Smooth muscle cell (in vitro differentiated cells): ENCODE data around the gene EDA. TPM values are rescaled to one million over a fixed set of nuclear protein-coding genes. Genes with fewer than 3 reads are reported as not detected.

Experiments
- DNase-seq: peaks from one replicate; lab custom pipeline; 2025; ENCODE audit not compliant: unreplicated experiment; lab: John Stamatoyannopoulos, UW
- H2AFZ ChIP-seq: fragments of 200-600 bp; sonication (generic); 2 replicates; pipeline ENCODE4 v1.6.0; 2016; ENCODE audit warnings: antibody characterized with exemption, low read depth, mild to moderate bottlenecking
- H3F3A ChIP-seq: fragments of 200-600 bp; sonication (generic); 2 replicates; pipeline ENCODE4 v1.6.0; 2017; ENCODE audit warnings: antibody characterized with exemption, low read depth
- H3K27ac ChIP-seq: fragments of 200-600 bp; sonication (generic); 2 replicates; pipeline ENCODE4 v1.5.1; 2016; ENCODE audit warnings: low read depth, mild to moderate bottlenecking
- H3K27me3 ChIP-seq: fragments of 200-600 bp; sonication (generic); 2 replicates; pipeline ENCODE4 v1.6.1; 2016; ENCODE audit warnings: low read depth, mild to moderate bottlenecking
- H3K36me3 ChIP-seq: fragments of 200-600 bp; sonication (generic); 2 replicates; pipeline ENCODE4 v1.5.1; 2016; ENCODE audit warnings: low read depth
- H3K4me1 ChIP-seq: fragments of 200-600 bp; sonication (generic); 2 replicates; pipeline ENCODE4 v1.5.1; 2016; ENCODE audit warnings: low read depth
- H3K4me2 ChIP-seq: fragments of 200-600 bp; sonication (generic); 2 replicates; pipeline ENCODE4 v1.6.0; 2016; ENCODE audit warnings: mild to moderate bottlenecking
- H3K4me3 ChIP-seq: fragments of 200-600 bp; sonication (generic); 2 replicates; pipeline ENCODE4 v1.5.1; 2016; ENCODE audit warnings: mild to moderate bottlenecking
- H3K79me2 ChIP-seq: fragments of 200-600 bp; sonication (generic); 2 replicates; pipeline ENCODE4 v1.6.0; 2016; ENCODE audit warnings: low read depth, mild to moderate bottlenecking
- H3K9ac ChIP-seq: fragments of 200-600 bp; sonication (generic); 2 replicates; pipeline ENCODE4 v1.6.0; 2016; ENCODE audit warnings: low read depth
- H3K9me3 ChIP-seq: fragments of 200-600 bp; sonication (generic); replicated peaks from 2 replicates; pipeline ENCODE4 v1.5.1; 2016; ENCODE audit warnings: low read depth
- H4K20me1 ChIP-seq: fragments of 200-600 bp; sonication (generic); 2 replicates; pipeline ENCODE4 v1.6.0; 2016; ENCODE audit warnings: low read depth
- WGBS: methylation state at CpG from one replicate; pipeline ENCODE4 v1.1.7; 2016; ENCODE audit warnings: low lambda C conversion rate; 5-methylcytosine and 5-hydroxymethylcytosine counted together
- polyA plus RNA-seq: library from polyadenylated mRNA; unstranded; fragments of >200 nt; fragmentation: Nextera tagmentation; extraction: Ambion mirVana; gene quantifications from 2 replicates; pipeline ENCODE4 v1.2.1, GENCODE V29; 2016
- total RNA-seq: library from RNA; depleted of rRNA; stranded (reverse); fragments of >200 nt; gene quantifications from 2 replicates; pipeline ENCODE4 v1.2.3, GENCODE V29; 2014
- TF ChIP-seq, protein P1 (sequence below): fragments of 200-600 bp; sonication (generic); IDR thresholded peaks from 2 replicates; pipeline ENCODE4 v1.5.1; 2017; ENCODE audit warnings: borderline replicate concordance, mild to moderate bottlenecking, antibody characterized with exemption; ENCODE audit not compliant: insufficient read depth, poor library complexity, severe bottlenecking

The EDA gene
- total and polyA plus RNA-seq, 2 experiments from 2014 or later = 2.0 TPM; not detected in 1

DNA sequence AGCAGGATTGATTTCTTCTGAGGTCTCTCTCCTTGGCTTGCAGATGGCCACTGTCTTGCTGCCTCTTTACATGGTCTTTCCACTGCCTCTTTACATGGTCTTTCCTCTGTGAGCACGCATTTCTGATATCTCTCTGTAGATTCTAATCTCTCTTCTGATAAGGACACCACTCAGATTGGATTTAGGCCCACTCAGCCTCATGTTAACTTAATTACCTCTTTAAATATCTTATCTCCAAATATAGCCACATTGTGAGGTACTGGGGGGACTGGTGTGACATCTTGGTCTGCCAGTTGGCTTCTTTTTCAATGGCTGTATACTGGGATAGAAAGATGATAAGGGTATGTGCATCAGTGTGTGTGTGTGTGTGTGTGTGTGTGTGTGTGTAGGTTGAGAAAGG is 280.1 kb downstream of the EDA start:
- TF ChIP-seq, protein P1, sequence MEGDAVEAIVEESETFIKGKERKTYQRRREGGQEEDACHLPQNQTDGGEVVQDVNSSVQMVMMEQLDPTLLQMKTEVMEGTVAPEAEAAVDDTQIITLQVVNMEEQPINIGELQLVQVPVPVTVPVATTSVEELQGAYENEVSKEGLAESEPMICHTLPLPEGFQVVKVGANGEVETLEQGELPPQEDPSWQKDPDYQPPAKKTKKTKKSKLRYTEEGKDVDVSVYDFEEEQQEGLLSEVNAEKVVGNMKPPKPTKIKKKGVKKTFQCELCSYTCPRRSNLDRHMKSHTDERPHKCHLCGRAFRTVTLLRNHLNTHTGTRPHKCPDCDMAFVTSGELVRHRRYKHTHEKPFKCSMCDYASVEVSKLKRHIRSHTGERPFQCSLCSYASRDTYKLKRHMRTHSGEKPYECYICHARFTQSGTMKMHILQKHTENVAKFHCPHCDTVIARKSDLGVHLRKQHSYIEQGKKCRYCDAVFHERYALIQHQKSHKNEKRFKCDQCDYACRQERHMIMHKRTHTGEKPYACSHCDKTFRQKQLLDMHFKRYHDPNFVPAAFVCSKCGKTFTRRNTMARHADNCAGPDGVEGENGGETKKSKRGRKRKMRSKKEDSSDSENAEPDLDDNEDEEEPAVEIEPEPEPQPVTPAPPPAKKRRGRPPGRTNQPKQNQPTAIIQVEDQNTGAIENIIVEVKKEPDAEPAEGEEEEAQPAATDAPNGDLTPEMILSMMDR = no peak
- no peaks in the 10 kb centered on the region for H3K4me1 ChIP-seq
- no peak overlapping the region for H3K4me3 ChIP-seq
- no peak overlapping the region for H3K27ac ChIP-seq
- H3K9ac ChIP-seq = no peak overlapping the region
- WGBS = 13% methylated on average over 1 of the region's 1 CpG
- no peaks in the 10 kb centered on the region for H3K36me3 ChIP-seq
- no peak overlapping the region for H3K4me2 ChIP-seq
- no peaks in the 10 kb centered on the region for H3F3A ChIP-seq
- H2AFZ ChIP-seq = no peak overlapping the region
- H3K27me3 ChIP-seq = no peaks in the 10 kb centered on the region
- DNase-seq = no peak
- no peaks in the 10 kb centered on the region for H4K20me1 ChIP-seq
- H3K79me2 ChIP-seq = no peaks in the 10 kb centered on the region
- H3K9me3 ChIP-seq = no peaks in the 10 kb centered on the region

DNA sequence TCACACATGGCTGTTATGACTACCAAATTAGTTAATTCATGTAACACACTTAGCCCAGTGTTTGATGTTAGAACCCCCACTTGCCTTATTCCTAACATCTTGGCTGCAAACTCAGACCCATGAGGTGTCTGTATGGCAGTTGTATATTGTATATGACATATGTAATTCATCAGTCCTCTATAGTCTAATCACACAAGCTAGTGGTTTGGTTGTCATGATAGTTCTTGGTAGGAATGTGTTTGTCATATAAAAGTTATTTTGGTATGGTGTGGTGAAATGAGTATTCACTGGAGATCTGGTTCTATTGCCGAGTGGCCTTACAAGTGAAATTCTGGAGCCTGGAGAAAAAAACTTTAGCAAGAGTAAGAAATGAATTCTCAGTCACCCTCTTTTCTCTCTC is 284.6 kb downstream of the EDA start:
- TF ChIP-seq, protein P1 = no peak
- Histone ChIP-seq H4K20me1 (no peaks in the 10 kb centered on the region), H3K4me2 (no peak overlapping the region), H3K79me2 (no peaks in the 10 kb centered on the region), H3K4me3 (no peak overlapping the region), H3K27ac (no peak overlapping the region), H3K9ac (no peak overlapping the region), H2AFZ (no peak overlapping the region), H3F3A (no peaks in the 10 kb centered on the region), H3K36me3 (no peaks in the 10 kb centered on the region), H3K9me3 (no peaks in the 10 kb centered on the region), H3K27me3 (no peaks in the 10 kb centered on the region), H3K4me1 (no peaks in the 10 kb centered on the region)
- no peak for DNase-seq
- WGBS = 67% methylated on average over 1 of the region's 1 CpG

DNA sequence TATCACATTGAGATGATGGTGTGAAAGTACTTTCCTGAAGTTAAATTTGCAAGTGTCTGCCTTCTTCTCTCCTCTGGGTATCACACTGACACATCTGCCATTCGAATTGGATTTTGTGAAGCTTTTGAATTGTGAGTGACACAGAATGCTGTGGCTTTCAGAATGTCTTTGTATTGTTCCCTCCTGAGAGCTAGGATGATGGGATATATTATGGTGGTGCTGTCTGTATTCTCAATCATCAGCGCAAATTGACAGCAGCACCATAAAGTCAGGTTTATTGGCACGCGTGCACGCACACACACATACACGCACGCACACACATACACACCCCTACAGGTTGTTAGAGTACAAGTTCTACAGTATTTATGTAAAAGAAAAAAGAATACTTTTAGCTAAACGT is 290.5 kb downstream of the EDA start:
- H3K4me1 ChIP-seq = no peaks in the 10 kb centered on the region
- no peak overlapping the region for H3K9ac ChIP-seq
- no peak for DNase-seq
- no peaks in the 10 kb centered on the region for H3K79me2 ChIP-seq
- H2AFZ ChIP-seq = no peak overlapping the region
- no peaks in the 10 kb centered on the region for H4K20me1 ChIP-seq
- H3K27ac ChIP-seq = no peak overlapping the region
- TF ChIP-seq, protein P1 = no peak
- no peaks in the 10 kb centered on the region for H3F3A ChIP-seq
- H3K4me3 ChIP-seq = no peak overlapping the region
- no peaks in the 10 kb centered on the region for H3K36me3 ChIP-seq
- H3K27me3 ChIP-seq = no peaks in the 10 kb centered on the region
- 88% methylated on average over 8 of the region's 8 CpGs for WGBS
- H3K4me2 ChIP-seq = no peak overlapping the region
- H3K9me3 ChIP-seq = peaks cover 3% of the 10 kb centered on the region

DNA sequence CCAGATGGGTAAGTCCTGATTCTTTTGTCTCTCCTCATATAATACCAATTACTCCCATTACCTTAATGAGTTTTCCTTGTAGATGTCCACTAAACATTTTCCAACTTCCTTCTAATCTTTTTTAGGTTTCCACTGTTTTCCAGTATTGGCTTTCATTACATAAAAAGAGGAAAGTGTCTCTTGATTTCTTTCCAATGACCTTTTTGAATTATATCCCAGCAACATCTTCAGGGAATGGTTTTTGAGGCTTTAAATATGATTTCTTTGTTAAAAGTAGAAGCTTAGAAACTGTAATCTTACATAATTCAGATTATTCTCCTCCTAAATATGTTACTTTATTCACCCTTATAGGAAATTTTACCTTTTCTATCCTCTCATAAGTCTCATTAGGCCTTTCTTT is 298.9 kb downstream of the EDA start:
- Histone ChIP-seq H3K9ac (no peak overlapping the region), H2AFZ (no peak overlapping the region), H3K27ac (no peak overlapping the region), H3K36me3 (no peaks in the 10 kb centered on the region), H3K9me3 (peaks cover 3% of the 10 kb centered on the region), H3K79me2 (no peaks in the 10 kb centered on the region), H3F3A (no peaks in the 10 kb centered on the region), H3K4me3 (no peak overlapping the region), H4K20me1 (no peaks in the 10 kb centered on the region), H3K27me3 (no peaks in the 10 kb centered on the region), H3K4me1 (peaks cover 7% of the 10 kb centered on the region), H3K4me2 (no peak overlapping the region)
- DNase-seq = no peak
- TF ChIP-seq, protein P1 = no peak
